Prostate gland (tissue), 2 donors: ENCODE results near the gene CCN2. TPM values are rescaled to one million over a fixed set of nuclear protein-coding genes. Genes with fewer than 3 reads are reported as not detected.

Source experiments
- DNase-seq: peaks from one replicate; pipeline ENCODE4 v3.0.0-alpha.2; 2019; ENCODE audit warnings: low spot score
- H3K27ac ChIP-seq, 2 donors: fragments of 200-600 bp; sonication (generic); 2 replicates each; pipeline ENCODE4 v1.5.1; 2017 to 2019
- H3K27me3 ChIP-seq: fragments of 200-600 bp; sonication (generic); replicated peaks from 2 replicates; pipeline ENCODE4 v1.5.1; 2019; ENCODE audit not compliant: insufficient read depth
- H3K36me3 ChIP-seq, 2 donors: fragments of 200-600 bp; sonication (generic); 1 replicate in 1 of 2; 2 replicates in 1 of 2; pipeline versions ENCODE4 v1.5.1 to v1.8.1; 2017 to 2019
- H3K4me1 ChIP-seq: fragments of 200-600 bp; sonication (generic); replicated peaks from 2 replicates; pipeline ENCODE4 v1.5.1; 2019
- H3K4me3 ChIP-seq, 2 donors: fragments of 200-600 bp; sonication (generic); 2 replicates each; pipeline ENCODE4 v1.5.1; 2017 to 2019
- H3K9me3 ChIP-seq: fragments of 200-600 bp; sonication (generic); 2 replicates; pipeline ENCODE4 v1.5.1; 2017
- CTCF ChIP-seq, 4 experiments: fragments of 200-600 bp in 2 of 4; fragments of 450-650 bp in 2 of 4; sonication (generic) in 2 of 4; IDR thresholded peaks; 1 replicate in 3 of 4; 2 replicates in 1 of 4; pipeline ENCODE4 v1.5.1; 2016 to 2019; ENCODE audit warnings: antibody characterized with exemption in 4 of 4, mild to moderate bottlenecking in 2 of 4, moderate library complexity in 2 of 4
- POLR2A ChIP-seq: fragments of 450-650 bp; IDR thresholded peaks from one replicate; pipeline ENCODE4 v1.6.1; 2016; ENCODE audit warnings: antibody characterized with exemption, mild to moderate bottlenecking
- POLR2AphosphoS5 ChIP-seq: sonication (generic); formaldehyde crosslinking; IDR thresholded peaks from one replicate; pipeline ENCODE4 v1.6.1; 2017; ENCODE audit warnings: antibody characterized with exemption
- WGBS: methylation state at CpG from one replicate; pipeline ENCODE4 v1.1.5; 2018; 5-methylcytosine and 5-hydroxymethylcytosine counted together
- intact Hi-C: fragments of 100-400 bp; cut with DNase I; formaldehyde crosslinking; loops from one replicate; pipeline ENCODE4 v1.14.2; 2022
- total RNA-seq, 2 donors: library from RNA; depleted of rRNA; stranded (reverse); fragments of >200 nt; gene quantifications; one replicate each; pipeline ENCODE4 v1.1.0, GENCODE V29; 2016

Gene CCN2
- total RNA-seq, 2 donors from 2014 or later = 73.1 to 120 TPM

- H3K27ac ChIP-seq = no peak overlapping the region
- WGBS = 92% methylated on average over 3 of the region's 3 CpGs
- no peaks in the 10 kb centered on the region for H3K9me3 ChIP-seq
Observed at GRCh38 chr6:131981624-131981978, 30.4 kb upstream of the CCN2 start.

DNA sequence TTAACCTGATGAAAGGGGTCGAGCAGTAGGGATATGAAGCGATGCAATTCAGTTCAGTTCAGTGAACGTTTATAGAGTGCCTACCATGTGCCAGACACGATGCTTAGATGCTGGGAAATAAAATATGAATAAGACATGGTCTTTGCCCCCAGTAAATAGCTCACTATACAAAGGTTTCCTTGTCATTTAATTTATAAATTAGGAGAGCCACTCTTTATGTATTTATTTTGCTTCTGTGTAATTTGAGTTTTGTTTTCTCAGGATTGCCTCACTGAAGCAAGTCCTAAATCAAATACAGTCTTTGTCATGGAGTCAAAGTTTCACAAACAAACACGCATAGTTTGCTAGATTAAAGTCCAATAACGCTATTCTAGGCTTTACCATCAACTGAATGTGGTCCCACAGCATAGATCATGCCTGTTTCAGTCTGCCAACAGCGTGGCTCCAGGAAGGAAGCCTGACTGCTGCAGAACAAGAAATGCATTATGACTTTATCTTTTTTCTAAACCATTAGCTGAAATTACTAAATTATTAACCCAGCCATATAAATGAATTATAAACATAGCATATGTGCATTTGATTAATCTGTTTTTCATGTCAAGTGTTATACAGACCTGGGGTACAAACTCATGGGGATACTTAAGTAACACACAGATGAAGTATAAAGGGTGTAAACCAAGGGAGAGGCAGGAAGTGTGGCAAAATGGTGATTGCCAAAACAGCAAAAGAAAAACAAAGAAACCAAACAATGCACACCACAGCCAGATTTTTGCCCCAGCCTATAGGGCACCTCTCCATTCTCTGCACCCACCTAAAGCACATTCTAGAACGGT, 29.8 kb upstream of the CCN2 start:
- H3K27ac ChIP-seq = no peak overlapping the region
- TF ChIP-seq POLR2A = no peak
- no peak for TF ChIP-seq POLR2AphosphoS5
- no peak for TF ChIP-seq CTCF (IDR thresholded peaks at IDR 0.05)

More at GRCh38 chr6:131981624-131981978, 30.4 kb upstream of the CCN2 start:
- no peaks in the 10 kb centered on the region for H3K36me3 ChIP-seq
- DNase-seq = no peak
- H3K27me3 ChIP-seq = no peaks in the 10 kb centered on the region
- no peak for TF ChIP-seq POLR2AphosphoS5
- TF ChIP-seq CTCF (IDR thresholded peaks at IDR 0.05) = no peak
- TF ChIP-seq POLR2A = no peak
- H3K4me3 ChIP-seq = no peak overlapping the region
- peaks cover 4% of the 10 kb centered on the region for H3K4me1 ChIP-seq
- intact Hi-C loops = no loop called here

GRCh38 chr6:131980338-131980790, 29.2 kb upstream of the CCN2 start:
- Histone ChIP-seq H3K27ac (no peak overlapping the region), H3K9me3 (no peaks in the 10 kb centered on the region), H3K27me3 (no peaks in the 10 kb centered on the region), H3K4me1 (peaks cover 4% of the 10 kb centered on the region), H3K4me3 (no peak overlapping the region), H3K36me3 (no peaks in the 10 kb centered on the region)
- TF ChIP-seq CTCF (IDR thresholded peaks at IDR 0.05) = no peak
- TF ChIP-seq POLR2AphosphoS5 = no peak
- TF ChIP-seq POLR2A = no peak
- intact Hi-C loops = no loop called here
- WGBS = 86% methylated on average over 1 of the region's 1 CpG
- no peak for DNase-seq

More for the DNA sequence above, 29.8 kb upstream of the CCN2 start:
- H3K4me3 ChIP-seq = no peak overlapping the region
- H3K36me3 ChIP-seq = no peaks in the 10 kb centered on the region
- H3K9me3 ChIP-seq = no peaks in the 10 kb centered on the region
- H3K27me3 ChIP-seq = no peaks in the 10 kb centered on the region
- peaks cover 4% of the 10 kb centered on the region for H3K4me1 ChIP-seq
- WGBS = 33% methylated on average over 8 of the region's 8 CpGs
- DNase-seq = no peak
- intact Hi-C loops = no loop called here

GRCh38 chr6:131979515-131980337, 28.6 kb upstream of the CCN2 start:
- no peak overlapping the region for H3K27ac ChIP-seq
- H3K4me1 ChIP-seq = peaks cover 4% of the 10 kb centered on the region
- intact Hi-C loops = no loop called here
- H3K4me3 ChIP-seq = no peak overlapping the region
- H3K36me3 ChIP-seq = no peaks in the 10 kb centered on the region
- no peak for DNase-seq
- no peaks in the 10 kb centered on the region for H3K9me3 ChIP-seq
- TF ChIP-seq POLR2AphosphoS5 (no peak), CTCF (IDR thresholded peaks at IDR 0.05) (no peak), POLR2A (no peak)
- 93% methylated on average over 5 of the region's 5 CpGs for WGBS
- no peaks in the 10 kb centered on the region for H3K27me3 ChIP-seq
